B cell (primary cell): ENCODE measurements around the gene POMT2.

Experiments
- CTCF ChIP-seq: fragments of 200-600 bp; IDR thresholded peaks from one replicate; pipeline ENCODE4 v1.8.0; 2022; ENCODE audit warnings: antibody characterized with exemption, mild to moderate bottlenecking
- EZH2 ChIP-seq: IDR thresholded peaks from 2 replicates; pipeline ENCODE4 v1.6.1; 2012; ENCODE audit warnings: borderline replicate concordance, low read depth, mild to moderate bottlenecking, moderate library complexity, low read length; ENCODE audit not compliant: insufficient read depth, poor library complexity, severe bottlenecking

GRCh38 chr14:77353469-77354141 is 32.9 kb upstream of the POMT2 start:
- no peak for TF ChIP-seq EZH2
- no peak for TF ChIP-seq CTCF
